GM18867 (cell line): ENCODE data around the gene GALNTL6.
A peak's percentile ranks its signal among the peaks of the same experiment; 100 is the strongest.
"Not testable (repeated sequence)": the region's sequence is repeated elsewhere in the genome, so short reads cannot be mapped to it uniquely, and the experiment has no call there.

Source experiments
- ATAC-seq: cut with Tn5 transposase; IDR thresholded peaks from one replicate; pipeline ENCODE4 v1.9.1; 2021; ENCODE audit warnings: mild to moderate bottlenecking, moderate library complexity; ENCODE audit not compliant: unreplicated experiment

GALNTL6 gene

DNA sequence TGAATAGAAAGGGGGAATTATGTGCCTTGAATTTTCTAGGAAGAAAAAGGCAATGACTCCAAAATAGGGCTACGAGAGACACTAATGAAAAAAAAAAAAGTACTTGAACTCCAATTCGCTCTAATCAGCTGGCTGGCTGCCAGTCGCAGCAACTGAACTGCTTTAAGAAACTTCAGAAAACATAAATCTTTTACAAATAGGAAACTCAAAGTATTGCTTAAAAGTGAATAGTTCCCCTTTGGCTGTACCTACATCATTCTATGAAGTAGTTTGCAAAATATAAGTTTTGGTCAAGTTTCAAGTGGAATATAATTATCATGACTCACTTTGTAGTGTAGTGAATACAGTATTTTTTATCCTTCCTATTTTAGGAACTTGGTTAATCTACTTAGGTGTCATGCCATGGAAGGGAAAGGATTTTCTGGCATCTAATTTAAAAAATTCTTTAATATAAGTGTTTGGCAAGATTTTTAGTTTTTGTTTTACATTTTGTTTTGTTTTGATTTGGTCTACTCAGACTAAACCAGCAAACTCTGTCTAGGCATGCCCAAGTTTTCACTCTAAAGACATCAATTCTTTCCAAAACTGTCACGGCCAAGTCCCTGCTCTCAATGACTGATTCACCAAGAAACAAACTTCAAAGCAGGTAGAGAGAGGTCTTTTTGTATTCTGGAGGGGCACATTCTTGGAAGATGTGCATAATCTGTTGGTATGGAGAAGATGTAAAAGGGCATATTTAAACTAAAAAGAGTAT lies 973.0 kb downstream of the GALNTL6 start:
- peak; percentile 46 for ATAC-seq

DNA sequence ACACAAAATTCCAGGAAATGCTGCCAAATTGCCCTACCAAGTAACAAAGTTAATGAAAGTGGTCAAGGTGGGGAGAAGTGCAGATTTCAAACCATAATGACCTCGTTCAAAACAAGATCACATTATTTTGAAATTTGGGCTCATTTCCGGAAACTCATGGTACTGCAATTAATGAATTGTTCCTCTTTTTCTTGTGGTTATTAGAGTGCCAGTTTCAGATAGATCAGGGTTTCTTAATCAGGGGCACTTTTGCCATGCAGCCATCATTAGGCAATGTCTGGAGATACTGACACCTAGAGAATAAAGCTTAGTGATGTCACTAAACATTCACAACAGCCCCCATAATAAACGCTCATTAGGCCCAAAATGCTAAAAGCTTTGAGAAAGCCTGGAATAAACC lies 973.9 kb downstream of the GALNTL6 start:
- peak; percentile 61 for ATAC-seq

DNA sequence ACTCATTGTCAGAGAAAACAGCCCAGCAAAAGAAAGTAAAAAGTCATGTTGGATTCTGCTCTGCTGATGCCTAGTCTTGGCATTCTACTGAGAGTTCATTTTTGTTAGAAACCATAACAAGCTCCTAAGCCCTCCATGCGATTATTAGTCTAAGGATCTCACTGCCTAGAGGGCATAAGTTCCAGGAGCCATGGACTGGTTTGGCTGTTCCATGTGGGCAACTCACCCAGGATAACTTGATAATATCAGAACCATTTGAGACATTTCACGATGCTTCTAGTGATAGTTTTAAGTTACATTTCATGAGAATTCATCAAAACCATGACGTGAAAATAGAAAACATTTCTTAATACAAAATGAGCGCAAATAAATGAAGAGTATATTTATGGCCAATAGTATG lies 978.6 kb downstream of the GALNTL6 start:
- ATAC-seq, result no peak

DNA sequence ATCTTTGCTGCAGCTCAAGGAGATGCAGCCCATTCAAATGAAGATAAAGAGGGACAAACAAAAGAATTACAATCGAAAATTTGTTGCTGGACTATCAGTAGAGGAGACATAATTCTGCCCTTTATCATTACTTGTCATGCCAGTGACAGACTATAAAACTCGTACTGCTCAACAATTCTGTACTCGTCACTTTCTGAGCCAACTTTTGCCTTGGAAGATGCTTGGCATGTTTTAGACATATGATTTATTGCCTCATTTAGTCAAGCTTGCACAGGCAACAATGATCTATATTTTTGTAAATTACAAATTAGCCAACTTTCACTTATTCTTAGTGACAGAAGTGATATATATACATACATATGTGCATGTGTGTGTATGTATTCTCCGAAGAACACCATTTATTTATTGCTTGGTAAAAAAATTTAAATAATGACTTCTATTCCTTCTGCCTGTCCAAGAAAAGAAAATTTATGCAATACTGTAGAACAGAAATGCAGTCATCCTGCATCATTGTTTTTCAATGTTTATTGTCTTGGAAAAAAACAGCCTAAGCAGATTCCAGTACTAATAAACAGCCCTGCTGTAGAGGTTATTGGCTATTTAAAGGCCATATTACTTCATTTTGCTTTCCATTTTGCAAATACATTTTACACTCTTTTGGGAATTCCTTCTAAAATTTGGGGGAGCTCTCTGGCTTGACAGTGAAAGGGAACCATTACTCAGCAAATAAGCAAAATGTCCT lies 980.5 kb downstream of the GALNTL6 start:
- ATAC-seq, result no peak

DNA sequence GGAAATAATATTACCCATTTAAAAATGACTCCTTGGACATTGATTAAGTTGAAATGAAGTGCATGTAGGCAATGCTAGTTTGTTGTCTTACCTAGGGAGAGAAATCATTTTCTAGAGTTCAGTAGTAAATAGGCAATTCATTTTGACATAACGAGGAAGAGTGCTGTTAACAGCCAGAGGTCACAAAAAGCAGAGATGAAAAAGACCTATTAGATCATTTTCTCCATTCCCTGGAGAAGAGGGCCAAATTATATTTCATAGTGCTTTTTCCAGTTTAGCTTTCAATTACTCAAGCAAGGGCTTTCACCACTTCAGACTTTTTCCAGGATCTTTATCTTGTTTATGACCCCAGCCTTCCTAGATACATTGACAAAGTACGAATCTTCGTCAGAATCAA lies 981.1 kb downstream of the GALNTL6 start:
- ATAC-seq, result no peak

DNA sequence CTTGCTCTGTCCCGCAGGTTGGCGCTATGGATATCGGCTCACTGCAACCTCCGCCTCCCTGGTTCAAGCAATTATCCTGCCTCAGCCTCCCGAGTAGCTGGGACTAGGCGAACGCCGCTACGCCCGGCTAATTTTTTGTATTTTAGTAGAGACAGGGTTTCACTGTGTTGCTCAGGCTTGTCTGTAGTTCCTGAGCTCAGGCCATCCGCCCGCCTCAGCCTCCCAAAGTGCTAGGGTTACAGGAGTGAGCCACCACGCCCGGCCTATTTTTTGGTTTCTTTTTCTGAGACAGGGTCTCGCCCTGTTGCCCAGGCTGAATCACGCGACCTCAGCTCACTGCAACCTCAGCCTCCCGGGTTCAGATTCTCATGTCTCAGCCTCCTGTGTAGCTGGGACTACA lies 984.1 kb downstream of the GALNTL6 start:
- not testable (repeated sequence) for ATAC-seq

DNA sequence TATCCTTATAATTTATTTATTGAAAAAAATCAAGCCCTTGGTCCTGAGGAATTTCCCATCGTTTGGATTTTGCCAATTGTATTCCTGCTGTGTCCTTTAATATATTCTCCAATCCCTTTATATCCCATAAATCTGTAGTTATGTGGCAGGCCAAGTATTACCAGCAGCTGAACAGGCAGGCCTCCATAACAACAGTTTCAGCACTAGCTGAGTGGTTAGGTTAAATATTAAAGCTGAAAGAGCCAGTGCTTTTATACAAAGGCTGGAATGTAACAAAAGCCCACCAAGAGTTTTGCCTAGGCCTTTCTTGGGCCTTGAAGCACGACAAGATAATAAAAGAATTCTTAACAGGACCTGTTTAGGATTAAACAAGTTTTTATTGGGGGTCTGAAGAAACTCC lies 988.8 kb downstream of the GALNTL6 start:
- ATAC-seq, result no peak

DNA sequence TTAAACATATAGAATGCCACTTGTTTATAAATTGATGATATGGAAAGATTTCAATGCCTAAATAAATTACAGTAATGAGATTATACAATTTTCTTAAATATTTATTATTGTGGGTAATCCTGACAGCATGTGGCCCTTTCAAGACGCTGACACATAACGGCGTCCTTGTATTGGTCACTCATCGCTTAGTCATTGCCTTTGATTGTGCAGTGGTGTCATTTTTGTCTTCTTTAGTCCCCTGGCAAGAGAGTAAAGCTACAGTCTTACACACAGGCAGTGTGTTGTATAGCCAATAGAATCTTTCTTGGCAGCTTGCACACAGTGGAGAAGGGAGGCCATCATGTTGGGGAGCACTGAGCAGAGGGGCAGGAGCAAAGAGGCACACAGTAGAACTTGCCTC lies 993.6 kb downstream of the GALNTL6 start:
- ATAC-seq, result no peak

DNA sequence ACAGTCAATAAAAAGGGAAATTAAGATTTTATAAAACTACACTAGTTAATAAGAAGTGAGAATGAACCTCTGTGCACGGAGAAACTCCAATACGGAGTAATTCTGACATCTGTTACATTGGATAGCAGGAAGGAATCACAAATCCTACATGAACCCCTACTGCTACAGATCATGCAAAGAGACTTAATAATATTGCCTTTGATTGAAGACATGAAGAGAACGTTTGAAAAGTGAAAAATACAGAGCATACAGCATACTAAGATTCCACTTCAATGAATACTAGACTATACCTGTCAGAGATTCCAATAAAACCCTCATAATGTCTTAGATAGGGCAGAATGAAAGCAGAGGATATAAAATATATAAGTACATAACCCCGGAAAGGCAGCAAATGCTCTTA lies 995.0 kb downstream of the GALNTL6 start:
- ATAC-seq, result no peak

DNA sequence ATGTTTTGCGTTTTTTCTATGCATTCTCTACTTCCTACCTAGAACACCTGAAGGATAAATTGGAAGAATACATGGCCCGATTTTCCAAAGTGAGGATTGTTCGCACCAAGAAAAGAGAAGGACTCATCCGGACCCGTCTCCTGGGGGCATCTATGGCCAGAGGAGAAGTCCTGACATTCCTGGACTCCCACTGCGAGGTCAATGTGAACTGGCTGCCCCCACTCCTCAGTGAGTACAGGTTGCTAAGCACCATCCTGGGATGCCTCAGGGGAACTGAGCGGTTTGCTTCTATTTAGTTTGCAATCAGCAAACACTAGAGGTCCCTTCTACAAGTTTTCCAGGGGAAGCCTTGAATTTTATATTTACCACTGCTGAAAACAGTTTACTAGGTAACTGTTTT lies 996.1 kb downstream of the GALNTL6 start:
- ATAC-seq, result no peak

DNA sequence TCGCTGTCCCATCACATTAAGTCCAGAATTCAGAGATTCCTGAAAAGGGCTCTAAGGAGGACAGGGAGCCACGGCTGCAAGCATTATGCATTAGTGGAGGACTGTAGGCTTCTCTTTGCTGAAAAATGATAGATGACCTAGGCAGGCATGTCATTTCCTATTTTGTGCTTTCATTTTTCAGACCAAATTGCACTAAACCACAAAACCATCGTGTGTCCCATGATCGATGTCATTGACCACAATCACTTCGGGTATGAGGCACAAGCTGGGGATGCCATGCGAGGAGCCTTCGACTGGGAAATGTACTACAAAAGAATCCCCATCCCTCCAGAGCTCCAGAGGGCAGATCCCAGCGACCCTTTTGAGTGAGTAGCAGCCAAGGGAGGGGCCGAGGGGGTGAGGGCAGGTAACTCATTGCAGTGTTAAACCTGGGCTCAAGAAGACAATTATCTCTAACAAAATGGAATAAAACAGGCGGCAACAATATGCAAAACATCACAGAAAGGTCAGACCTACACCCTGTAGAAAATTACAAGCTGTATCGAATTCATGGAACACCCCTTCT lies 1000.2 kb downstream of the GALNTL6 start:
- peak; percentile 89 for ATAC-seq

DNA sequence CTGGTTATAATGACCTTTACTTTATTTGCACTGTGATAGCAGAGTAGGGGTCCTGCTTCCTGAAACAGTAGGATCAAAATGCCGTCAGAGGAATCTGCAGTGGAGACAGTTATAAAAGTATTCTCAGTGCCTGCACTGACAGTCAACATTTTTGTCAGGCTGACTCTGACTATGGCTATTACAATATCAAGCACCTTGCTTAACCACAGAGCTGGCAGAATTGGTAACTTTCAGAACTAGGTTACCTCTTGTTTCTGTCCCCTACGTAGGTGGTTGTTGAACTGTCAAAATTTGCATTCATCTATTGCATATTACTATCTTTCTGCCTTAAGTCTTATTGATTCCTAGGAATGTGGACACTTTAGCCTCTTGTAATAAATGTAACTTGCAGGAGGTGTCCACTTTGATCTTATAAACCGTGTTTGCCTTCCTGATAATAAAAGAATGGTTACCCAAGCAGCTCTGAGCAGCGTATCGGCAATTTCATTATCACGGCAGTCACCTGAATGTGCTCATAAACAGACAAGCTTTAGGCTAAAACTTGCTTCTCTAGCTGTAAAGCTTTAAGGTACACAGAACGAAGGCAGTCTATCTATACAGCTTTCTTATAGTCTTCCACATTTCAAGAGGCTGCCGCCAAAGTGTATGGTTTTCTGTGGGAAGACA lies 1002.4 kb downstream of the GALNTL6 start:
- ATAC-seq, result peak; percentile 56

DNA sequence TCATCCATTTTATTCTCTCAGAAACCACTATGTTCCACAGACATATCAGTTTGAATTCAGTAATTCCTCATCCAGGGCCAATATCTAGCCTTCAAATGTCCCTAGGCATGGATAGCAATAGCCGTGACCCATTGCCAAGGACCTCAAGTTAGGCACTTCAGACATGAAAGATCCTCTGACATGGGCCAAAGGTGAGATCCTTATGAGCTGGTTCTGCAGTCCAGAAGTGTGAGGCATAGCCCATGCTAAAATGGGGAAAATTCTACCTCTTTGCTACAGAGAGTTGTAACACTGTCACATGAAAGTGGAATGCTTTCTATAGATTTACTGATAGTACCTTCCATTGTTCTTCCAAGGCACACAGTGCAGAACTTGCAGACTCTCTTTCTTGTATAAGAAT lies 1005.7 kb downstream of the GALNTL6 start:
- no peak for ATAC-seq

DNA sequence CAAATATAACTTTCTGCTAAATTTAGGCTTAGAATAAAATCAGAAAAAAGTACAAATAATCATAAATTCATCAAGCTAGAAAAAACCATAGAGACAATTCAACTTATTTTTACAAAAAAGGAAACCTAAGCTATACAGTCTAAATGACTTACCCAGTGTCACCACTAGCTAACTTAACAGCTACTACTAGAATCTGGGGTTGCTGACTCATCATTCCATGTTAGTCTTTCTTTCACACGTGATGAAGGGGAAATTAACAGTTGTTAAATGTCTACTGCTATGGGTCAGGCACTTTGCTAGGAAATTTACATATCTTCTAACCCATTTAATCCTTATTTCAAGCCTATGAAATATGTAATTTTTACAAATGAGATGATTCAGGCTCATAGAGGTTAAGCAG lies 1006.1 kb downstream of the GALNTL6 start:
- peak; percentile 53 for ATAC-seq

DNA sequence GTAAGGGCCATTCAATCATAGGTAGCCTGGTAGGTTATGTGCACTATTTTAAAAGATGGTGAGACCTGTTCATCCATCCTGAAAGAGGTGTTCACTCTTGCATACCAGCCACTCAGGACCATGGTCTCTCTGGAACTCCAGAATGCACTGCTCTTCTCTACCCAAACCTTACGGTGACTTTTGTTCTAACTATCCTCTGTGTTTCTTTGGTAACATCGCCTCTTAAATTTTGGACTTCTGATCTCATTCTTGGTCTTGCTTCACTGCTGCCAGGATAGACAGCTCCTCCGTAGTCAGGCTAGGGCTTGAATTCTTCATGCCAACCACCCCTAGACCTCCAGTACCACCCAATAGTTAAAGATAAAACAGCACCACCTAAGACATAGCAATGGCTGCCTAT lies 1009.1 kb downstream of the GALNTL6 start:
- ATAC-seq, result peak; percentile 33

DNA sequence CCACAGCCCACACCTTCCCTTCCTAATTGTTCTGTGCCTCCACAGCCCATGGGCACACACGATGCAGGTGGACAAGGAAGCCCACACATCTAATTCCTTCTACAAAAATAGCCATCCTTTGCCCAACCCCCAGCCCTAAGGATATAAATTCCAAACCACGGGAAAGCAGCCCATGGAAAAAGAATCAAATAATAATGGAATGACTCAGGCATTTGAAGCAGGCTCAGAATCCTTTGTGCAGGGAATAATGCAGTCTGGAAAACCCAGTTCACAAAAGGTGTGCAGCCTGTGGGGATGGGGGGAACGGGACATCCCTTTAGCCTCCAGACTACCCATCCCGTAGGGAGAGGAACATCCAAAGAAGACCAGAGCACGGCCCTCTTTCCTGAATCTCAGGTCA lies 1013.1 kb downstream of the GALNTL6 start:
- ATAC-seq, result no peak

DNA sequence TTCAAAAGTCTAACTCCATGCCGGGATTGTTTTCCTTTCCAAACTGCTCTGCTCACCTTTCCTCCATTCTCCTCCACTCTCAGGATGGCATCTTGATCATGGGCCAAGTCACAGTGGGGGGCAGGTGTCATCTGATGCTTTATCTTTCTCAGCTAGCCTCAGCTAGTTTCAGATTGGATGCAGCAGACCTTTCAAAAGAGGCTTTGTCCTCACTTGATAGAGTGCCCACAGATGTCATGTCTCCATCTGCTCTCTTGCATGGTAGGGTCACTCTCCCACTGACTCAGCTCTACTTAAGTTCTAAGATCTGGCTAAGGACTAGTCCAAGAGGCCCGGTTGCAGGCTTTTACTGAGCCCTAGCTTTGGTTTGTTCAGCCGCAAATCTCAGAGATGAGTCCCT lies 1013.7 kb downstream of the GALNTL6 start:
- no peak for ATAC-seq

DNA sequence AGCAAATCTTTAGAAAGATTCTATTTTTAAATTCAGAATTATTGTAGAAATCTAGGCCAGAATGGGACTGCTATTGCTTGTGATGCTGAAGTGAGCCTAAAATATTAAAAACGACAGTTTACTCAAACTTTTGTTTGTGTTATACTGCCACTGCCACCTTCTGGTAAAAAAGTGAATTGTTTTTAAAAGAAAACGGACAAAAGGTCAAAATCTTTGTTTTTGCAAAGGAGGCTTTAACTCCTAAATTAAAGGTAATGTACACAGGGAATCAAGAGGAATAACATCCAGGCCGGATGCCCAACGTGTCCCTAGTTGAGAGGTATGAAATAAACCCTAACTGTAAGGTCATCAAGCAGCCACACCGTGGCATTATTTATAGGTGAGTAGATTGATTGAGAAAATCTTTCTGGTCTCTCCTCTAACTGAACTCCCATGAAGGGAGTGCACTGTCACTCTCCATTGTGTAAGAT lies 1017.1 kb downstream of the GALNTL6 start:
- ATAC-seq, result no peak

DNA sequence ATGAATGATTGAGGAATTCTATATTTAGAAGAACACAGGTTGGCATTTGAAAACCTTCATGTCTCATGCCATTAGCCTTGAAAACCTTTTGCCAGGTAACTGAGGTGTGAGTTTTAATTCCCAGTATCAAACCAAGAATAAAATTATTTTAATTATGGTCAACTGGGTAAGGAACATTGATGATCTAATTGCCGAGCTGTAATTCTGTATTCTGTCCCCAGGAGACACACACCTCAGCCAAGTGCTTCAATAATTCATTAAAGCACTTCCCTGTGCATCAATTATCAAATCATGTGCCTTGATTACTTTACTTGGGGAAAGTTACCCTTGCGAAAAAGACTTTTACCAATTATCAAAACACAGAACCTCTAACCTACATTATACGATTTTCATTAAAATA lies 1023.5 kb downstream of the GALNTL6 start:
- no peak for ATAC-seq

DNA sequence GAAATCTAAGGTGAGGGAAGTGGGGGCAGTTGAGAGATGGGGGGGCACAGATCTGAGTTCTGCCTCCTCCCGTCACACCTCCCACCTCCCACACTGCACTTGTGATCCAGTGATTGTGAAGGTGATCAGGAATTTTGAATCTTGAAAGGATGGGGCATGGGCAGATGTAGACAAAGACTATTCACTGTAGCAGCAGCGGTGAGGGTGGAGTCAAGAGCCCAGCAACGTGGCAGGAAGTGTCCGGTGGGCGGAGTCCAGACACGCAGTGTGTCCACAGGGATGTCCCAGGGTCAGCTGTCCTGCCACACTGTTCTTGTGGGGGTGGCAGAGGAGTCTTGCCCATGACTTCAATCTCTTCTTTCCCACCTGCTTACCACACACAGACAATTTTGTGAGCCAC lies 1024.9 kb downstream of the GALNTL6 start:
- no peak for ATAC-seq

DNA sequence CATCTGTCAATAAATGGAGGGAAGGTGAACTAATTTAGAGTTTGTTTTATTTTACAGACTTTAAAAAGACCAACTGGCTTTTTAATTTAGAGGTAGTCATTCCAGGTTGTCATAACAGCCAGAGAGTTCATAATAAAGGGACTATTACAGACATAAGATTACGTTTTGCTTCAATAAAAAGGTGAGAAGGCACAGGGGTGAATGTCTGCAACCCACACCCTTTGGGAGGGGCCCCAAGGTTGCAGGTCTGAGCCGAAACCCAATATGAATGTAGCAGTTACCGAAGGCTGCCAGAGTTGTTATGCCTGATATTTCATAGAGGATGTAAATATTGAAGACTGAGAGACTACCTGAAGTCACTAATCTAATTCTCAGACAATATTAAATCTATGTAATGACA lies 1025.7 kb downstream of the GALNTL6 start:
- ATAC-seq, result no peak

DNA sequence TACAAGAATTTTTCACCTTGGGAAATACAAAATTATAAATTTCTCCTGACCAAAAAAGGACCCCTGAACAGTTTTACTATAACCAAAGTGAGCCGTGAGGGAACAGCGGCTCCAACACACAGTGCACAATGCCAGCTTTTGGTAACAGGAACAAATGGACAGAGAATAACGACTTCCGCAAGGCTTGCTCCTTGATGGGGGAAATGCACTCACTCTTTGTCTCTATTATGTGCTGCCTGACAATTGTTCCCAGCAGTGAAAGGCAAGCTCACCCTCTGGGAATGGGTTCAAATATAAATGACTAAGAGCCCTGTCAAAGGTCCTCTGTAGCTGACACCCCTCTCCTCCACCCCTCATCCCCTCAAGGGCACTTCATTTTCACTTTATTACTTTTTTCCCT lies 1029.6 kb downstream of the GALNTL6 start:
- no peak for ATAC-seq
